T-helper 17 cell (primary cell): ENCODE measurements around the gene YTHDF1. TPM values are rescaled to one million over a fixed set of nuclear protein-coding genes. Genes with fewer than 3 reads are reported as not detected.
"Not testable (repeated sequence)": the region's sequence is repeated elsewhere in the genome, so short reads cannot be mapped to it uniquely, and the experiment has no call there.

Experiments used
- ATAC-seq: fragments of 150-1000 bp; cut with Tn5 transposase; 2 replicates; pipeline ENCODE4 v1.10.0; 2021; ENCODE audit warnings: mild to moderate bottlenecking, moderate library complexity
- DNase-seq, 3 donors: peaks; one replicate each; pipeline versions ENCODE4 v3.0.0 to v3.0.0-alpha.2; 2020 to 2021
- H3K9me3 ChIP-seq: one replicate; pipeline ENCODE4 v1.7.0; 2013; ENCODE audit warnings: low read length, mild to moderate bottlenecking; ENCODE audit not compliant: control insufficient read depth, poor library complexity, severe bottlenecking
- H3K27ac Mint-ChIP-seq: one replicate; pipeline ENCODE4 v1.8.0; 2022; ENCODE audit warnings: mild to moderate bottlenecking, moderate library complexity, mixed read lengths
- H3K27me3 Mint-ChIP-seq: one replicate; pipeline ENCODE4 v1.8.0; 2022; ENCODE audit warnings: mixed read lengths
- H3K36me3 Mint-ChIP-seq: one replicate; pipeline ENCODE4 v1.8.0; 2022; ENCODE audit warnings: low read depth, mixed read lengths
- H3K4me1 Mint-ChIP-seq: one replicate; pipeline ENCODE4 v1.8.0; 2022; ENCODE audit warnings: mild to moderate bottlenecking, mixed read lengths
- H3K4me3 Mint-ChIP-seq: one replicate; pipeline ENCODE4 v1.8.0; 2022; ENCODE audit warnings: mild to moderate bottlenecking, moderate library complexity, mixed read lengths
- total RNA-seq, 4 donors: library from RNA in 2 of 4; stranded (reverse) in 2 of 4; gene quantifications; one replicate each; pipeline ENCODE4 v1.2.3 and lab custom pipeline; 2022 to 2026

The YTHDF1 gene
- total RNA-seq, 2 donors from 2014 or later: 30.0 to 41.4 TPM

DNA sequence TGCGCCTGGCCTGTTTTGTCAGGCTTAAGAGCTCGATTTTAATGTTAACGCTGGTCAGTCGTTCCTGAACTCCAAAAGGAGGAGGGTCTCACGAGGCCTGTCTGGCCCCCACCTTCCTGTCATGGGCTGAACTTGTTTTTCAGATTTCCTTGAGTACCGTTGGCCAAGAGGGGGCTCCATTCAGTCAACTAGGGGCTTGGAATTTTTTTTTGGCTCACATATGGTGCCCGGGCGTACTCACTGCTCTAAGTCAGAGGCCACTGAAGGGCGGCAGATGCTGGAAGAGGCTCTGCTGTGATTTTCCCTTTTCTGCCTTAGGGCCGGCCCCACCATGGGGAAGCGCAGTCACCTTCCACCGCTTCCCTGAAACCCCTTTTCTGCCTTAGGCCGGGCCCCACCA lies 12.9 kb upstream of the YTHDF1 start:
- ATAC-seq: no peak
- H3K36me3 Mint-ChIP-seq: no peaks in the 10 kb centered on the region
- no peak for DNase-seq
- H3K27ac Mint-ChIP-seq: no peak overlapping the region
- no peak overlapping the region for H3K4me3 Mint-ChIP-seq
- H3K27me3 Mint-ChIP-seq: peaks cover 48% of the 10 kb centered on the region
- H3K9me3 ChIP-seq: no peaks in the 10 kb centered on the region
- H3K4me1 Mint-ChIP-seq: no peaks in the 10 kb centered on the region

DNA sequence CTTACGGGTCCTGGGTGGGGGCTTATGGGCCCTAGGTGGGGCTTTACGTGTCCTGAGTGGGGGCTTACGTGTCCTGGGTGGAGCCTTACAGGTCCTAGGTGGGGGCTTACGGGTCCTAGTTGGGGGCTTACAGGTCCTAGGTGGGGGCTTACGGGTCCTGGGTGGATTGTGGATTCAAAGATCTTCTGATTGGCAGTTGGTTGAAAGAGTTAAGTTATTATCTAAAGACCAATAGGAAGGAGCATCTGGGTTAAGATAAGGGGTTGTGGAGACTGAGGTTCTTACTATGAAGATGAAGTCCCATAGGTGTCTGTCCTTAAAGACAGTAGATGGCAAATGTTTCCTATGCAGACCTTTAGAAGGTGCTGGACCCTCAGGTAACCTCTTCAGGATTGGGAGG lies 11.3 kb upstream of the YTHDF1 start:
- DNase-seq (no peak), ATAC-seq (no peak)
- H3K4me1 Mint-ChIP-seq: peaks cover 3% of the 10 kb centered on the region

DNA sequence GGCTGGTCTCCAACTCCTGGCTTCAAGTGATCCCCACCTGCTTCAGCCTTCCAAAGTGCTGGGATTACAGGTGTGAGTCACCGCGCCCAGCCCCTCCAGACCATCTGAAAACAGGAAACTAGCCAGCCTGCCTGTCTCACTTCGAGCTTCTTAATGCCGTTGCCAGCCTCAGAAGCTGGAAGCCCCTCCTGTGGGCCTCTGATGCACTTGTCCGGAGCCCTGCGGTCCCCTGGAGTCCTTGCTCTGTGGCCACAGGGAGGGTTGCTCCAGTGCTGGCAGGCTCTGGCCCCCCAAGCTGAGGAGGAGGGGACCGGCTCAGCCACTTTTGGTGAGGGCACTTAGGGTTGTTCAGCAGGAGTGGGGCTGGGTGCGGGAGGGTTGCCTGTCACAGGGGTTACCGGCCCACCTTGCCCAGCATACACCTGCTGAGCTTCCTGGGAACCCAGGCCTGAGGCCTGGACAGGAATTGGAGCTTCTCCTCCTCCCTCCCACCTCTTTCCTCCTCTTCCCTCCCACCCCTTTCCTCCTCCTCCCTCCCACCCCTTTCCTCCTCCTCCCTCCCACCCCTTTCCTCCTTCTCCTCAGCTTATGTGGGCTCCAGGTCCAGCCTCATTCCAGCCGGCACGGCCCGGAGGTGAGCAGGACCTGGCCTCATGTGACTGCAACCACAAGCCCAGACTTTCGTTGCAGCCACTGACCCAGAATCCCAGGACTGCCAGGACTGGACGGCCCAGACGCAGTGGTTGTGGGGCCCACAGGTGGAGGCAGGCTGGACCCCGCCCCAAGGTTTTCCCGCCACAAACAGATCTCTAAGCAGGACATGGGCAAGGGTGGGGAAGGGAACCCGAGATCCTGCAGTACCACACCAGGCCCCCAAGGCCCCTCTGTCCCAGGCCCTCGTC lies 10.4 kb upstream of the YTHDF1 start:
- DNase-seq (no peak), ATAC-seq (no peak)
- Mint-ChIP-seq H3K4me3 (no peak overlapping the region), H3K27me3 (peaks cover 29% of the 10 kb centered on the region), H3K36me3 (no peaks in the 10 kb centered on the region), H3K27ac (no peak overlapping the region), H3K4me1 (peaks cover 3% of the 10 kb centered on the region)
- no peaks in the 10 kb centered on the region for H3K9me3 ChIP-seq

More for the DNA sequence above, 11.3 kb upstream of the YTHDF1 start:
- no peaks in the 10 kb centered on the region for H3K9me3 ChIP-seq
- Mint-ChIP-seq H3K4me3 (no peak overlapping the region), H3K27me3 (peaks cover 38% of the 10 kb centered on the region), H3K36me3 (no peaks in the 10 kb centered on the region), H3K27ac (no peak overlapping the region)

DNA sequence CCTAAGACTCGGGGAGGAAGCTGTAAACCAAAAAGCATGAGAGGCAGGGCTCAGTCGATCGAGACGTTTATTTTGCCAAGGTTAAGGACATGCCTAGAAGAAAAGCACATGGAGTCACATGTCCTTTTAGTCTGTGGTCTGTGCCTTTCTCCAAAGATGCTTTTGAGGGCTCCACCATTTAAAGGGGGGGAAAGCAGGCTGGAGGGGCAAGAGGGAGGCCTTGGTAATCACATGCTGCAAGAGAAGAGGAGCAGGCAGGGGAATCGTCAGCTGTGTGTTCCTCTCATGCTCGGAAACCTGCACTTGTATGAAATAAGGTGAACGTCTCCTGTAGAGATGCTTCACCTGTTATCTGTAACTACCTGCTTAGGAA lies 9.1 kb upstream of the YTHDF1 start:
- no peak overlapping the region for H3K4me3 Mint-ChIP-seq
- no peak overlapping the region for H3K27ac Mint-ChIP-seq
- ATAC-seq: no peak

DNA sequence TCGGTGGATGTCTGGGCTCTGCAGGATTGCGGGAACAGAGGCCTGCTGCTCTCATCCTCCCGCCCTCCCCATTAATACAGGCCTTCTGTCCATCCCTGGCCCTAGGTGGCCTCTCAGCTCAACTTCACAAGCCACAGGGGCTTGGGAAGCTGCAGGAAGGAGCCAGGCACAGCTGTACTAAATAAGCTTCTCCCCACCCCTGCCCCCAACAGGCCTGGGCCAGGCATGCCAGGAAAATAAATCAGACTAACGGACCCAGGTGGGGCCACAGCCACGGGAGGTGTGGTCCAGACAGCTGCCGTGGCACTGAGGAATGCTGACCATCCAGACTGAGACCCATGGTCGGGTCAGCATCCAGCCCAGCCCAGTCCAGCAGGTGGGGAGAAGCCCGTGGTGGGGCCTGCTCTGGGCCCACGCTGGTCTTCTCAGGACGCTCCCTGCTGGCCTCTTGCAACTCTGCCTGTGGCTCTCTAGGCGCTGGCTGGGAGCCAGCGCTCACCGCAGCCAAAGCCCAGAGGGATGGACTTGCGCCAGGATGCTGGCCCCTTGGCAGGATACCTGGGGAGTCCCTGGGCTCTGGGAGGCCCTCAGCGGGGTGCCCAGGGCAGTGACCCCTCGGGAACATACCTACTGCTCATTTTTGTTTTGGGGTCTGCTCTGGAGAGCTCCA lies 8.6 kb upstream of the YTHDF1 start:
- Mint-ChIP-seq H3K36me3 (no peaks in the 10 kb centered on the region), H3K4me1 (peaks cover 3% of the 10 kb centered on the region), H3K4me3 (no peak overlapping the region), H3K27me3 (peaks cover 20% of the 10 kb centered on the region), H3K27ac (no peak overlapping the region)
- ATAC-seq (no peak), DNase-seq (no peak)
- no peaks in the 10 kb centered on the region for H3K9me3 ChIP-seq

More for the DNA sequence above, 9.1 kb upstream of the YTHDF1 start:
- no peak for DNase-seq
- Mint-ChIP-seq H3K36me3 (no peaks in the 10 kb centered on the region), H3K4me1 (peaks cover 3% of the 10 kb centered on the region), H3K27me3 (peaks cover 24% of the 10 kb centered on the region)
- H3K9me3 ChIP-seq: no peaks in the 10 kb centered on the region

DNA sequence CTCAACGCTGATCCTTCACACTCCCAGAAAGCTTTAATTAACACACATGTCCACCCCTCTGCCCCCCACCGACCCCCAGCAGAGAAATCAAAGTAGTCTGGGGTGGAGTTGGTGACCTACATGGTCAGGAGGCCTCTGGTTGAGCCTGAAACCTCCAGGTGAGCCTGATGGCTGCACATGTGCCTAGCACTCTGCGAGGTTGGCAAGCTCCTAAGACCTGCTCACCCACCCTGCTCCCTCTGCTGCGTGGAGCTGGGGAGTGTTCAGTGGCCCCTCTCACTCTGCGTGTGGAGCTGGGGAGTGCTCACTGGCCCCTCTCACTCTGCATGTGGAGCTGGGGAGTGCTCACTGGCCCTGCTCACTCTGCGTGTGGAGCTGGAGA lies 7.9 kb upstream of the YTHDF1 start:
- H3K27me3 Mint-ChIP-seq: peaks cover 13% of the 10 kb centered on the region
- H3K27ac Mint-ChIP-seq: no peak overlapping the region
- DNase-seq: no peak
- H3K4me3 Mint-ChIP-seq: no peak overlapping the region
- ATAC-seq: no peak
- H3K36me3 Mint-ChIP-seq: no peaks in the 10 kb centered on the region
- no peaks in the 10 kb centered on the region for H3K9me3 ChIP-seq
- H3K4me1 Mint-ChIP-seq: peaks cover 3% of the 10 kb centered on the region

DNA sequence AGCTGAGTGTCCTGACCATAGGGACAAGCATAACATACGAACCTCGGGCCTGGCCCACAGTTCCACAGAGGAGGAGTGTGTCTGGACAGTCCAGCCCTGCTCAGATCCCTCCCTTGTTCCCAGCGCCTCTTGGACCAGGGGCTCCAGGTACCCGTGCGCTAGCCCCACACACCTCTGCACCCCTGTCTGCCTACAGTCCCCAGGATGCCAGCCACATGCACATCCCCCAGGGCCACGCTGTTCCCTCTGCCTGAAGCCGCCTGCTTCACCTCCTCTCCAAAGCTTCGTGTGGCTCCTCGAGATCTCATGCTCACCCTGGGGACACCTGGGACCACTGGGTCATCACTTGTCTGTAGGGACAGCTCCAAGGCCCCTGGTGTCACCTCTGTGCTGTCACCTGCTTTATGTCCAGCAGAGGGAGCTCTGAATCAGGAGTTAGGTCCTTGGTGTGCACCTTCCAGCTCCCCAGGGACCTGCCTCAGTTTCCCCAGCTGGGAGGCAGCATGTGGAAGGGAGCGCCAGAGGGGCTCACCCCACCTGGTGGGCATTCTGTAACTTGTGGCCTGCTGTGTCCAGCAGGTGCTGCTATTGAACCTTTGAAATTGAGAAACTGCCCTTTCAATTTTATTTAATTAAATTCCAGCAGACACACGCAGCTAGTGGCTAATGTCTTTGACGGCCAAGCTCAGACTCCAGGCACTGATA lies 7.3 kb upstream of the YTHDF1 start:
- no peaks in the 10 kb centered on the region for H3K36me3 Mint-ChIP-seq
- H3K4me3 Mint-ChIP-seq: no peak overlapping the region
- DNase-seq: peak in 1 of 3 donors; percentile 32
- peaks cover 9% of the 10 kb centered on the region for H3K27me3 Mint-ChIP-seq
- H3K9me3 ChIP-seq: no peaks in the 10 kb centered on the region
- H3K27ac Mint-ChIP-seq: no peak overlapping the region
- peak; percentile 74 for ATAC-seq
- H3K4me1 Mint-ChIP-seq: peaks cover 3% of the 10 kb centered on the region

DNA sequence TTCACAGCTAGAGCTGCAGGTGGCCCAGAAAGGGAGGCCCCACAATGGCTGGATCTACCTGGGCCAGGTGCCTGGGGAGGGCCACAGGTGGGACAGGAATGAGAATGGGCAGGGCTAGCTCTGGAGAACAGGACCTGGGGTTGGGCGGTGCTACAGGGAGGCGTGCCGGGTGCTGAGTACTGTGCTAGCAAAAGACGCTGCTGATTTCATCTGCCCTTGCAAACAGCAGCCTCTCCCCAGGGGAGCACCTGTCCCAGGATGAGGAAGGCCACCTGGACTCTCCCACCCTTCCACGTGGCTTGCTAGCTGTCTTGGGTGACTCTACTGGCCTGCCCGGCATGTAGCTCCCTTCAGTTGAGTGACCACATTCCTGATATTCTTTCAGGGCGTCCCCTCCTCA lies 6.6 kb upstream of the YTHDF1 start:
- Mint-ChIP-seq H3K27ac (no peak overlapping the region), H3K4me3 (no peak overlapping the region), H3K27me3 (peaks cover 9% of the 10 kb centered on the region), H3K4me1 (peaks cover 3% of the 10 kb centered on the region), H3K36me3 (no peaks in the 10 kb centered on the region)
- H3K9me3 ChIP-seq: no peaks in the 10 kb centered on the region
- no peak for DNase-seq
- ATAC-seq: no peak

DNA sequence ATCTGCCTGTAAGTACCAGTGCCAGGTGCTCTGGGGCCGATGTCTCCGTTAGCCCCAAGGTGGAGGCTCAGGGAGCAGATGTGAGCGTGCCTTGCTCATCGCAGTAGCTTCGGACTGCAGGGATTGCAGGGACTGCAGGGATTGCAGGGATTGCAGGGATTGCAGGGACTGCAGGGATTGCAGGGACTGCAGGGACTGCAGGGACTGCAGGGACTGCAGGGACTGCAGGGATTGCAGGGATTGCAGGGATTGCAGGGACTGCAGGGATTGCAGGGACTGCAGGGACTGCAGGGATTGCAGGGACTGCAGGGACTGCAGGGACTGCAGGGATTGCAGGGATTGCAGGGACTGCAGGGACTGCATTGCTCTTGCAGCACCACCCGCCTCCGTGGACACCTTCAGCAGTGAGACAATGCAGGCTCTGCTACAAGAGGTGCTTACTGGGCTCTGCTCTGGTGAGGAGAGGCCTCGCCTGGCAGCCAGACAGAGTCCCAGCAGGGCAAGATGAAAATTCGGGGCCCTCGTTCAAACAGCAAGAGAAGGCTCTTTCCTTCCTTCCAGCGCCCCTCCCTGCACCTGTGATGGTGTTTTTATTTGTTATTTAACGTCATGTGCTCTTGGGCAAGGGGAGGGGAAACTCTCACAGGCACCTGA lies 5.6 kb upstream of the YTHDF1 start:
- not testable (repeated sequence) for H3K27me3 Mint-ChIP-seq, H3K27ac Mint-ChIP-seq

DNA sequence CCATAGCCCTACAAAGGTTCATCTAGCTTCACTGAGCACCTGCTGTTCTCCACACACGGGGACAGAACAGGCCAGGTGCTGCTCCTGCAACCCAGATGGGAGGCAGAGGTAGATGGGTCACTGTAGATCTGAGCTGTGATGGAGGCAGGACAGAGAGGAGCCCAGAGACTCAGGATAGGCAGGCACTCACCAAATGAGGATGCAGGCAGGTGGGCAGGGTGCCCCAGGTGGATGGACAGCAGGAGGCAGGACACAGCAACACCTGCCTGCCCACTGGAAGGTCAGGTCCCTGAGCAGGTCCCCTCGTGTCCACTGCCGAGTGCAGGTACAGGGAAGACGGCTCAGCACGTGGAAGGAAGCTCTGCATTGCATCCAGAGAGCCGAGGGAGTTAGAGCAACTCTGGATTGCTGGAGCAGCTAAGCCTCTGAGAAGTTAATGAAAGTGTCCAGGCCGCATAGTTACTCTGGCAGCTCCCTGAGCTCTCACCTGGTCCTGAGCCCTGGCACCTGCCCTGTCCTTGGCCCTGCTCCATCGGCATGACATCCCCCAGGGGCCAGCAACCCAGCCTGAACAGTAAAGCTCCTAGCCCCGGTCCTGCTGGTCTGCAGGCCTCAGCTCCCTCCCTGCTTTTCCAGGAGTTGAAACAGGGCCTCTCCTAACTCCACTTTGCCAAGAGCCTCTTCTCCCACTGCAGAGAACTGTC lies 4.9 kb upstream of the YTHDF1 start:
- H3K9me3 ChIP-seq: no peaks in the 10 kb centered on the region
- Mint-ChIP-seq H3K4me1 (peaks cover 3% of the 10 kb centered on the region), H3K36me3 (no peaks in the 10 kb centered on the region), H3K27me3 (peaks cover 9% of the 10 kb centered on the region), H3K4me3 (no peak overlapping the region), H3K27ac (no peak overlapping the region)
- DNase-seq (no peak), ATAC-seq (no peak)

More for the DNA sequence above, 5.6 kb upstream of the YTHDF1 start:
- H3K36me3 Mint-ChIP-seq, H3K4me1 Mint-ChIP-seq, DNase-seq, H3K9me3 ChIP-seq, ATAC-seq, H3K4me3 Mint-ChIP-seq: not testable (repeated sequence)

DNA sequence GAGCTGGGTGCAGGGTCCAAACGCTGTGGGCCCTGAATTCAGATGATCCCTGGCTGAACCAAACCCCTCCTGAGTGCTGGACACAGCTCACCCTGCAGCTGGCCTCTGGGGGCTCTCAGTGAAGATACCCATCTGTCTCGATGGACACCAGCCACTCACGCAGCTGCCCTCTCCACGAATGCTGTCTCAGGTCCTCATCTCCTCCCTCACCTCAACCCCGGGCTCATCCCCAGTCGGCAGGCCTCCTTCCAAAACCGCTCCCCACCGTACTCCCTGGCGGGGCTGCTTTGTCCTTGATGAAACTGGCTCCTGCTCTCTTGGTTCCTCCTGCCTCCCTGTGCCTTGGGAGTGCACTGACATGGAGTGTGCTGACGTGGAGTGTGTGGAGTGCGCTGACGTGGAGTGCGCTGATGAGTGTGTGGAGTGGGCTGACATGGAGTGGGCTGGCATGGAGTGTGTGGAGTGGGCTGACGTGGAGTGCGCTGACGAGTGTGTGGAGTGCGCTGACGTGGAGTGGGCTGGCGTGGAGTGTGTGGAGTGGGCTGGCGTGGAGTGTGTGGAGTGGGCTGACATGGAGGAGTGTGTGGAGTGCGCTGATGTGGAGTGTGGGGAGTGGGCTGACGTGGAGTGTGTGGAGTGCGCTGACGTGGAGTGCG lies 4.1 kb upstream of the YTHDF1 start:
- H3K36me3 Mint-ChIP-seq: no peaks in the 10 kb centered on the region
- H3K4me1 Mint-ChIP-seq: peaks cover 7% of the 10 kb centered on the region
- no peak for DNase-seq
- no peak for ATAC-seq
- H3K27me3 Mint-ChIP-seq: peaks cover 9% of the 10 kb centered on the region
- no peaks in the 10 kb centered on the region for H3K9me3 ChIP-seq
- no peak overlapping the region for H3K4me3 Mint-ChIP-seq
- no peak overlapping the region for H3K27ac Mint-ChIP-seq

DNA sequence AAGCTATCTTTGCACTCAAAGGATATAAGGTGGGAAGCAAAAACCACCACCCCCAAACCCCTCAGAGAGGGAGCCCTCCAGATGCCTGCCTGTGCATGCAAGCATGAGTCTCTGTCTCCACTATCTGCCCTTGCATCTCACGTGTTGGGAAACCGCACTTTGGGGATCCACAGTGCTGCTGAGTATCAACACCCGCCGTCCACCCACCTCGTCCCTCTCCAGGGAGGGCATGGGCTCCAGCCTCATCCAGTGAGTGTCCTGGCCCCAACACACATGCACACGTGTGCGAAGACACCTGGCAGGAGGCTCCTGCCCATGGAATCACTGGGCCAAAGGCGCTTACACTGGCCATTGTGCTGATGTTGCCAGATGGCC lies 3.5 kb upstream of the YTHDF1 start:
- H3K27me3 Mint-ChIP-seq: peaks cover 9% of the 10 kb centered on the region
- H3K36me3 Mint-ChIP-seq: no peaks in the 10 kb centered on the region
- DNase-seq: no peak
- H3K4me3 Mint-ChIP-seq: no peak overlapping the region
- no peaks in the 10 kb centered on the region for H3K9me3 ChIP-seq
- ATAC-seq: no peak
- peaks cover 11% of the 10 kb centered on the region for H3K4me1 Mint-ChIP-seq
- no peak overlapping the region for H3K27ac Mint-ChIP-seq
